OCI-LY1 (cell line): ENCODE results near the gene LBX2.

ENCODE experiments used
- H2AFZ ChIP-seq: fragments of 200-600 bp; sonication (generic), shearing (Covaris generic); 2 replicates; pipeline ENCODE4 v1.6.0; 2014; ENCODE audit warnings: antibody characterized with exemption, mild to moderate bottlenecking, low read length
- H3F3A ChIP-seq: fragments of 200-600 bp; sonication (generic), shearing (Covaris generic); 2 replicates; pipeline ENCODE4 v1.6.0; 2014; ENCODE audit warnings: mild to moderate bottlenecking, antibody characterized with exemption, low read length, moderate library complexity; ENCODE audit not compliant: insufficient read depth
- H3K27ac ChIP-seq: fragments of 200-600 bp; sonication (generic); 2 replicates; pipeline ENCODE4 v1.5.1; 2014; ENCODE audit warnings: low read length, mixed run types, mild to moderate bottlenecking, low read depth; ENCODE audit not compliant: poor library complexity, severe bottlenecking
- H3K27me3 ChIP-seq: fragments of 200-600 bp; sonication (generic); 2 replicates; pipeline ENCODE4 v1.6.0; 2014; ENCODE audit warnings: antibody characterized with exemption, mild to moderate bottlenecking, low read length, moderate library complexity; ENCODE audit not compliant: insufficient read depth
- H3K36me3 ChIP-seq: fragments of 200-600 bp; sonication (generic); 2 replicates; pipeline ENCODE4 v1.6.1; 2014; ENCODE audit warnings: mild to moderate bottlenecking, antibody characterized with exemption, low read length, moderate library complexity, mixed read lengths; ENCODE audit not compliant: insufficient read depth
- H3K4me1 ChIP-seq: fragments of 200-600 bp; sonication (generic); 2 replicates; pipeline ENCODE4 v1.5.1; 2014; ENCODE audit warnings: mild to moderate bottlenecking, low read length, moderate library complexity; ENCODE audit not compliant: insufficient read depth, severe bottlenecking
- H3K4me2 ChIP-seq: fragments of 200-600 bp; sonication (generic), shearing (Covaris generic); 2 replicates; pipeline ENCODE4 v1.6.1; 2014; ENCODE audit warnings: low read length
- H3K4me3 ChIP-seq: fragments of 200-600 bp; sonication (generic); 2 replicates; pipeline ENCODE4 v1.5.1; 2014; ENCODE audit warnings: low read length, low read depth, mild to moderate bottlenecking, mixed read lengths; ENCODE audit not compliant: poor library complexity, severe bottlenecking
- H3K79me2 ChIP-seq: fragments of 200-600 bp; shearing (Covaris generic); 2 replicates; pipeline ENCODE4 v1.6.1; 2016; ENCODE audit warnings: mixed run types, low read length, mixed read lengths; ENCODE audit not compliant: insufficient read depth
- H3K9ac ChIP-seq: fragments of 200-600 bp; sonication (generic), shearing (Covaris generic); 2 replicates; pipeline ENCODE4 v1.6.1; 2014; ENCODE audit warnings: mild to moderate bottlenecking, low read length, mixed read lengths
- H3K9me2 ChIP-seq: fragments of 200-600 bp; sonication (generic), shearing (Covaris generic); 2 replicates; pipeline ENCODE4 v1.6.1; 2014; ENCODE audit warnings: low read depth, mild to moderate bottlenecking, low read length, mixed read lengths
- H3K9me3 ChIP-seq: fragments of 200-600 bp; shearing (Covaris generic); 2 replicates; pipeline ENCODE4 v1.6.1; 2014; ENCODE audit warnings: low read length, mixed read lengths
- H4K20me1 ChIP-seq: fragments of 200-600 bp; sonication (generic), shearing (Covaris generic); 2 replicates; pipeline ENCODE4 v1.6.0; 2016; ENCODE audit warnings: mild to moderate bottlenecking, low read length; ENCODE audit not compliant: insufficient read depth
- CTCF ChIP-seq: fragments of 200-600 bp; sonication (generic), shearing (Covaris generic); IDR thresholded peaks from 2 replicates; pipeline ENCODE4 v1.5.1; 2017; ENCODE audit warnings: mild to moderate bottlenecking, antibody characterized with exemption, low read length, moderate library complexity, mixed read lengths
- EZH2 ChIP-seq: fragments of 200-600 bp; sonication (generic), shearing (Covaris generic); IDR thresholded peaks from 2 replicates; pipeline ENCODE4 v1.8.0; 2017; ENCODE audit warnings: borderline replicate concordance, mixed run types, mild to moderate bottlenecking, antibody characterized with exemption, low read length, moderate library complexity, mixed read lengths

The LBX2 gene

GRCh38 chr2:74464406-74464805 is 35.0 kb downstream of the LBX2 start:
- H3K27ac ChIP-seq = peak overlapping the region; percentile 31
- H3K9ac ChIP-seq = peak overlapping the region; percentile 95
- TF ChIP-seq EZH2 (no peak), CTCF (no peak)
- no peaks in the 10 kb centered on the region for H4K20me1 ChIP-seq
- H3K79me2 ChIP-seq = peaks cover 4% of the 10 kb centered on the region; the same call in 1 of the 2 replicates
- peak overlapping the region; percentile 88 for H3K4me2 ChIP-seq
- no peak overlapping the region for H2AFZ ChIP-seq
- H3F3A ChIP-seq = no peaks in the 10 kb centered on the region
- peaks cover 25% of the 10 kb centered on the region for H3K4me1 ChIP-seq
- H3K4me3 ChIP-seq = peak overlapping the region; percentile 90
- no peaks in the 10 kb centered on the region for H3K9me2 ChIP-seq
- H3K36me3 ChIP-seq = peaks cover 28% of the 10 kb centered on the region; the same call in 1 of the 2 replicates
- no peaks in the 10 kb centered on the region for H3K9me3 ChIP-seq
- H3K27me3 ChIP-seq = no peaks in the 10 kb centered on the region

- Histone ChIP-seq H3K27ac (no peak overlapping the region), H3K9me3 (no peaks in the 10 kb centered on the region), H3K9me2 (no peaks in the 10 kb centered on the region), H4K20me1 (no peaks in the 10 kb centered on the region), H3K27me3 (no peaks in the 10 kb centered on the region), H3K4me3 (no peak overlapping the region), H3K79me2 (peaks cover 4% of the 10 kb centered on the region; the same call in 1 of the 2 replicates), H3K36me3 (peaks cover 28% of the 10 kb centered on the region; the same call in 1 of the 2 replicates), H3K4me1 (peaks cover 33% of the 10 kb centered on the region), H3F3A (no peaks in the 10 kb centered on the region), H3K4me2 (no peak overlapping the region), H3K9ac (no peak overlapping the region), H2AFZ (no peak overlapping the region)
- no peak for TF ChIP-seq EZH2
- no peak for TF ChIP-seq CTCF
Measured at GRCh38 chr2:74462786-74463105, 36.7 kb downstream of the LBX2 start.

- Histone ChIP-seq H2AFZ (no peak overlapping the region), H3K9me2 (no peaks in the 10 kb centered on the region), H3K4me2 (no peak overlapping the region), H3K9ac (no peak overlapping the region), H4K20me1 (no peaks in the 10 kb centered on the region), H3K27ac (no peak overlapping the region), H3K79me2 (peaks cover 4% of the 10 kb centered on the region; the same call in 1 of the 2 replicates), H3K9me3 (no peaks in the 10 kb centered on the region), H3F3A (no peaks in the 10 kb centered on the region), H3K36me3 (peaks cover 28% of the 10 kb centered on the region; the same call in 1 of the 2 replicates), H3K4me1 (peaks cover 33% of the 10 kb centered on the region), H3K4me3 (no peak overlapping the region), H3K27me3 (no peaks in the 10 kb centered on the region)
- TF ChIP-seq CTCF = no peak
- no peak for TF ChIP-seq EZH2
Measured at GRCh38 chr2:74462054-74462785, 37.2 kb downstream of the LBX2 start.
